Measurements from ENCODE around the gene ARHGEF11.
A peak's percentile ranks its signal among the peaks of the same experiment; 100 is the strongest.

ARHGEF11 gene

DNA sequence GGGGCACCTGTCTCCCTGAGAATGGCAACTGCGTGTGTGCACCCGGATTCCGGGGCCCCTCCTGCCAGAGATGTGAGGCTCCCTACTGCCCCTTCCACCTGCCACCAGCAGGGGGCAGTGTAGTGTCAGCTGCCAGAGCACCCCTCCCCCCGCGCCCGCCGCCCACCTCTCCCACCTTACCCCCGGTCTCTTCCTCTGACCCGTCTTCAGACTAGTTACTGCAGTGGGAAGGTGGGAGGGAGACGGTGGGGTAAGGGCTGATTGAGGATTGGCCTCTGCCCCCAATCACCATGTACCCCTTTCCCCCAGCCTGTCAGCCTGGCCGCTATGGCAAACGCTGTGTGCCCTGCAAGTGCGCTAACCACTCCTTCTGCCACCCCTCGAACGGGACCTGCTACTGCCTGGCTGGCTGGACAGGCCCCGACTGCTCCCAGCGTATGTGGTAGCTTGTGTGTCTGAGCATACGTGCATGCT is 135.2 kb downstream of the ARHGEF11 start:
- no peaks in the 10 kb centered on the region for H3K36me3 ChIP-seq (ENCODE audit: control insufficient read depth, insufficient read depth, low read length)
- H3K9me3 ChIP-seq (ENCODE audit: control insufficient read depth, insufficient read depth, low read depth, low read length) = no peaks in the 10 kb centered on the region
- no peak overlapping the region for H3K9ac ChIP-seq (ENCODE audit: low read length)
- peak overlapping the region; percentile 59 for H3K4me3 ChIP-seq (ENCODE audit: low read depth, low read length)
- H3K27ac ChIP-seq (ENCODE audit: low read depth, low read length) = no peak overlapping the region
- peaks cover 14% of the 10 kb centered on the region; the same call in 1 of the 2 replicates for H3K27me3 ChIP-seq (ENCODE audit: control insufficient read depth, insufficient read depth, low read length)
- peaks cover 19% of the 10 kb centered on the region for H3K4me1 ChIP-seq (ENCODE audit: control insufficient read depth, insufficient read depth, low read length)

DNA sequence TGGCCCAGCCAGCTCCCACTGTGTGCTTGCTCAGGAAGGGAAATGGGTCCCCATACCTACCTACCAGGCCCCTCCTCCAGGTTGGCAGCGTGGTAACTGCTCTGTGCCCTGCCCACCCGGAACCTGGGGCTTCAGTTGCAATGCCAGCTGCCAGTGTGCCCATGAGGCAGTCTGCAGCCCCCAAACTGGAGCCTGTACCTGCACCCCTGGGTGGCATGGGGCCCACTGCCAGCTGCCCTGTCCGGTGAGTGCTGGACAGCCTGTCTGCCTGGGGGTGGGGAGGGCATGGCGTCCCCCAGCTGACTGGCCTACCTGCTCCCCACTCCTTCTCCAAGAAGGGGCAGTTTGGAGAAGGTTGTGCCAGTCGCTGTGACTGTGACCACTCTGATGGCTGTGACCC is 135.9 kb downstream of the ARHGEF11 start:
- H3K36me3 ChIP-seq (ENCODE audit: control insufficient read depth, insufficient read depth, low read length) = no peaks in the 10 kb centered on the region
- H3K27me3 ChIP-seq (ENCODE audit: control insufficient read depth, insufficient read depth, low read length) = peaks cover 14% of the 10 kb centered on the region; the same call in 1 of the 2 replicates
- H3K4me1 ChIP-seq (ENCODE audit: control insufficient read depth, insufficient read depth, low read length) = peaks cover 19% of the 10 kb centered on the region
- H3K27ac ChIP-seq (ENCODE audit: low read depth, low read length) = no peak overlapping the region
- no peak overlapping the region for H3K9ac ChIP-seq (ENCODE audit: low read length)
- H3K9me3 ChIP-seq (ENCODE audit: control insufficient read depth, insufficient read depth, low read depth, low read length) = no peaks in the 10 kb centered on the region
- H3K4me3 ChIP-seq (ENCODE audit: low read depth, low read length) = no peak overlapping the region

DNA sequence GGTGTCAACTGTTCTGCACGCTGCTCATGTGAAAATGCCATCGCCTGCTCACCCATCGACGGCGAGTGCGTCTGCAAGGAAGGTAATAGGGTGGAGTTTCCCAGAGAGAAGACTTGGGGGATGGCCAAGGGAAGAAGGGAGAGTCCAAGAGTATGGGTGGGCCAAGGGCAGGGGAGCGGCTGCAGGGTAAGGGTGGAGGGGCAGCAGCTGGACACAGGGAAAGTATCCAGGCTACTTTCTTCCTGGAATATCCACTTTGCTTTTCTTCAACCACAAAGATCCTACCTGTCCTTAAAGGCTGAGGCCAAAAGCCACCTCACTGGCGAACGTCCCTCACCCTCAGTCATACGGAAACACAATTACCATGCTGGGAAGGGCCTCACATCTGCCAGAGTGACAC is 136.6 kb downstream of the ARHGEF11 start:
- H3K4me3 ChIP-seq (ENCODE audit: low read depth, low read length) = no peak overlapping the region

DNA sequence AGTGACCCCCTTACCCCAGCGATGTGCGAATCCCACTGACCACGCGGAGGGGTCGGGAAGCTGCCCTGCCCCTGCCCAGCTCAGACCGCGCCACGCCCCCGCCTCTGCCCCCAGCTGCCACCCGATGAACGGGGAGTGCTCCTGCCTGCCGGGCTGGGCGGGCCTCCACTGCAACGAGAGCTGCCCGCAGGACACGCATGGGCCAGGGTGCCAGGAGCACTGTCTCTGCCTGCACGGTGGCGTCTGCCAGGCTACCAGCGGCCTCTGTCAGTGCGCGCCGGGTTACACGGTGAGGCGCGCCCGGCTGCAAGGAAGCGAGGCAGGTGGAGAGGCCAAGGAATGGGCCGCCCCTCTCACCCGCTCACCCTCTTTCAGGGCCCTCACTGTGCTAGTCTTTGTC is 137.0 kb downstream of the ARHGEF11 start:
- H3K36me3 ChIP-seq (ENCODE audit: control insufficient read depth, insufficient read depth, low read length) = no peaks in the 10 kb centered on the region
- peaks cover 11% of the 10 kb centered on the region; the same call in 1 of the 2 replicates for H3K27me3 ChIP-seq (ENCODE audit: control insufficient read depth, insufficient read depth, low read length)
- no peak overlapping the region for H3K27ac ChIP-seq (ENCODE audit: low read depth, low read length)
- H3K4me3 ChIP-seq (ENCODE audit: low read depth, low read length) = no peak overlapping the region
- H3K9me3 ChIP-seq (ENCODE audit: control insufficient read depth, insufficient read depth, low read depth, low read length) = no peaks in the 10 kb centered on the region
- no peak overlapping the region for H3K9ac ChIP-seq (ENCODE audit: low read length)
- peaks cover 11% of the 10 kb centered on the region for H3K4me1 ChIP-seq (ENCODE audit: control insufficient read depth, insufficient read depth, low read length)

More for the DNA sequence above, 136.6 kb downstream of the ARHGEF11 start:
- Histone ChIP-seq H3K4me1 (ENCODE audit: control insufficient read depth, insufficient read depth, low read length) (peaks cover 15% of the 10 kb centered on the region), H3K27me3 (ENCODE audit: control insufficient read depth, insufficient read depth, low read length) (peaks cover 13% of the 10 kb centered on the region; the same call in 1 of the 2 replicates), H3K9ac (ENCODE audit: low read length) (no peak overlapping the region), H3K9me3 (ENCODE audit: control insufficient read depth, insufficient read depth, low read depth, low read length) (no peaks in the 10 kb centered on the region), H3K36me3 (ENCODE audit: control insufficient read depth, insufficient read depth, low read length) (no peaks in the 10 kb centered on the region), H3K27ac (ENCODE audit: low read depth, low read length) (no peak overlapping the region)

DNA sequence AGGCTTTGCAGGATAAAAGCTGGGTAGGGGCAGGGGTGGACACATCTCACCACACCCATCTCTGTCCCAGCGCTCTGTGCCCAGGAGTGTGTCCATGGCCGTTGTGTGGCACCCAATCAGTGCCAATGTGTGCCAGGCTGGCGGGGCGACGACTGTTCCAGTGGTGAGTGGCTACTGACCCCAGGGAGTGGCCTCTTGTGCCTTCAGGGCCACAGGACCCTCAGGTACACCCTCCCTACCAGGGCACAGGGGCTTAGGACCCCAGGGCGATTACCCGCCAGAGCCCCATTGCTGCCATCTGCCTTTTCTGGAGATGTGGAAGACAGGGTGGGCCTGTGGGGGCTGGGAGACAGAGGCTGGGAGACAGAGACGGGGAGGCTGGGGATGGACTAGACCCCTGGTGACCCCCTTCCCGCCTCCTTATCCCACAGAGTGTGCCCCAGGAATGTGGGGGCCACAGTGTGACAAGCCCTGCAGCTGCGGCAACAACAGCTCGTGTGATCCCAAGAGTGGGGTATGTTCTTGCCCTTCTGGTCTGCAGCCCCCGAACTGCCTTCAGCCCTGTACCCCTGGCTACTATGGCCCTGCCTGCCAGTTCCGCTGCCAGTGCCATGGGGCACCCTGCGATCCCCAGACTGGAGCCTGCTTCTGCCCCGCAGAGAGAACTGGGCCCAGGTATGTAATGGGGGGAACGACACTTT is 139.2 kb downstream of the ARHGEF11 start:
- H3K36me3 ChIP-seq (ENCODE audit: control insufficient read depth, insufficient read depth, low read length) = no peaks in the 10 kb centered on the region
- no peak overlapping the region for H3K9ac ChIP-seq (ENCODE audit: low read length)
- H3K4me3 ChIP-seq (ENCODE audit: low read depth, low read length) = no peak overlapping the region
- H3K9me3 ChIP-seq (ENCODE audit: control insufficient read depth, insufficient read depth, low read depth, low read length) = no peaks in the 10 kb centered on the region
- H3K4me1 ChIP-seq (ENCODE audit: control insufficient read depth, insufficient read depth, low read length) = peaks cover 4% of the 10 kb centered on the region; the same call in 1 of the 2 replicates
- peaks cover 4% of the 10 kb centered on the region; the same call in 1 of the 2 replicates for H3K27me3 ChIP-seq (ENCODE audit: control insufficient read depth, insufficient read depth, low read length)
- no peak overlapping the region for H3K27ac ChIP-seq (ENCODE audit: low read depth, low read length)

DNA sequence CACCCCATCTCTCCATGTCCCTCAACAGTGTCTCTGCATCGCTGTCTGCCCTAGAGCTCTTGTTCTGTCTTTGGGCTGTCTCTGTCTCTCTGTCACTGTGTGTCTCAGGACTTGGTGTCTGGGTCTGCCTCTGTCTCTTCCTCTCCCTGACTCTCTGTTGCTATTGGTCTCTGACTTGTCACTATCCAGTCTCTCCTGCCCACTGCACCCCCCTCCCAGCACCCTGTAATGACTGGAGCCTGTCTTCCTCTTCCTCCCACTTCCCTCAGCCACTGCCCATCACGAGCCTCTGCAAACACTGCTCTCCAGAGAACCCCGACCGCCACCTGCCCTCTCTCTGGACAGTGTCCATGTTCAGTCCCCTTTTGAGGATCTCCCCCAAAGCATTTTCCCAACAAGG is 139.9 kb downstream of the ARHGEF11 start:
- Histone ChIP-seq H3K9me3 (ENCODE audit: control insufficient read depth, insufficient read depth, low read depth, low read length) (no peaks in the 10 kb centered on the region), H3K9ac (ENCODE audit: low read length) (no peak overlapping the region), H3K27ac (ENCODE audit: low read depth, low read length) (no peak overlapping the region), H3K36me3 (ENCODE audit: control insufficient read depth, insufficient read depth, low read length) (no peaks in the 10 kb centered on the region), H3K27me3 (ENCODE audit: control insufficient read depth, insufficient read depth, low read length) (peaks cover 5% of the 10 kb centered on the region; the same call in 1 of the 2 replicates), H3K4me3 (ENCODE audit: low read depth, low read length) (no peak overlapping the region), H3K4me1 (ENCODE audit: control insufficient read depth, insufficient read depth, low read length) (peaks cover 4% of the 10 kb centered on the region; the same call in 1 of the 2 replicates)

DNA sequence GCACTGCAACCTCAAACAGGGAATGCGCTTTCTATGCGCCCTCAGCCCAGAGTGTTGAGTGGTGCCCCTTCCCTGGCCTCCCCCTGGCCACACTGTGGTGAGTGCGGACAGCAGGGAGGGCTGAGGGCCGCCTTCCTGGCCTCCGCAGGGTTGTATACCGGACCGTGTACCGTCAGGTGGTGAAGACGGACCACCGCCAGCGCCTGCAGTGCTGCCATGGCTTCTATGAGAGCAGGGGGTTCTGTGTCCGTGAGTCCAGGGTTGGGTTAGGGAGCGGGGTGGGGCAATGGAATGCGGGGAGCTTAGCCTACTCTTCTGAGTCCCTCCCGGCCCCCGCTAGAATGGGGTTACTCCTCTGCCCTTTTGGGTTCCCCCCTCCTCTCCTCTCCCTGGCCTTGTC is 140.4 kb downstream of the ARHGEF11 start:
- Histone ChIP-seq H3K36me3 (ENCODE audit: control insufficient read depth, insufficient read depth, low read length) (no peaks in the 10 kb centered on the region), H3K27ac (ENCODE audit: low read depth, low read length) (no peak overlapping the region), H3K9me3 (ENCODE audit: control insufficient read depth, insufficient read depth, low read depth, low read length) (no peaks in the 10 kb centered on the region), H3K9ac (ENCODE audit: low read length) (no peak overlapping the region), H3K4me3 (ENCODE audit: low read depth, low read length) (no peak overlapping the region), H3K27me3 (ENCODE audit: control insufficient read depth, insufficient read depth, low read length) (peaks cover 2% of the 10 kb centered on the region; the same call in 1 of the 2 replicates), H3K4me1 (ENCODE audit: control insufficient read depth, insufficient read depth, low read length) (no peaks in the 10 kb centered on the region)

DNA sequence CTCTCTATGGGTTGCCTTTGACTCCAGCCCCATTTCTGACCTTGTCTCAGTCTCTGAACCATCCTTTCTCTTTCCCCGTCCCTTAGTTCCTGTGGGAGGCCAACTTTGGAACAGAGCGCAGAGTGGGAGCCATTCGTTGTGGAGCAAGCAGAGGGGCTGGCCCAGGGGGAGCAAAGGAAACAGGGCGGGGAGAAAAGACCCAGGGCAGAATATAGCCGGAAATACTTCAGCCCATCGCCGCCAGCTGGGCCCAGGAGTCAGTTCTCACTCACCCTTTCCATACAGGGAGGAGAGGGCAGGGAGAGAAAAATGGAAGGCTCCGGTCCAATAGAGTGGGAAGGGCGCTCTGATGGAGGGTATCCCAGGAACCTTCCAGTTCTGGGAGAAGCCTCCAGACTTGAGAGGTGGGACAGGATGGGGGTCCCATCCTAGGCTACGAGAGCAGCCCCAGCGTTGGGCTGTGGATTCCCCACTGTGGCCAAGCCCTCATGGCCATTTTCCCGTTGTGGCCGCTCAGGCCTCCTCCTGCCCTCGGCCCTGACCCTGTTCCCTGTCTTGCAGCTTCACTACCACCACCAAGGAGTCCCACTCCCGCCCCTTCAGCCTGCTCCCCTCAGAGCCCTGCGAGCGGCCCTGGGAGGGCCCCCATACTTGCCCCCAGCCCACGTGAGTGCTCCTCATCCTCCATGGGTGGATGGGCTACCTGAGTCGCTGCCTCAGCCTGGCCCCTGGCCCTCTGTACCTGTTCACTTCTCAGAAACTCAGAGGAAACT is 141.2 kb downstream of the ARHGEF11 start:
- Histone ChIP-seq H3K36me3 (ENCODE audit: control insufficient read depth, insufficient read depth, low read length) (no peaks in the 10 kb centered on the region), H3K27ac (ENCODE audit: low read depth, low read length) (no peak overlapping the region), H3K27me3 (ENCODE audit: control insufficient read depth, insufficient read depth, low read length) (peaks cover 2% of the 10 kb centered on the region; the same call in 1 of the 2 replicates), H3K9me3 (ENCODE audit: control insufficient read depth, insufficient read depth, low read depth, low read length) (no peaks in the 10 kb centered on the region), H3K4me3 (ENCODE audit: low read depth, low read length) (no peak overlapping the region), H3K4me1 (ENCODE audit: control insufficient read depth, insufficient read depth, low read length) (no peaks in the 10 kb centered on the region), H3K9ac (ENCODE audit: low read length) (no peak overlapping the region)

DNA sequence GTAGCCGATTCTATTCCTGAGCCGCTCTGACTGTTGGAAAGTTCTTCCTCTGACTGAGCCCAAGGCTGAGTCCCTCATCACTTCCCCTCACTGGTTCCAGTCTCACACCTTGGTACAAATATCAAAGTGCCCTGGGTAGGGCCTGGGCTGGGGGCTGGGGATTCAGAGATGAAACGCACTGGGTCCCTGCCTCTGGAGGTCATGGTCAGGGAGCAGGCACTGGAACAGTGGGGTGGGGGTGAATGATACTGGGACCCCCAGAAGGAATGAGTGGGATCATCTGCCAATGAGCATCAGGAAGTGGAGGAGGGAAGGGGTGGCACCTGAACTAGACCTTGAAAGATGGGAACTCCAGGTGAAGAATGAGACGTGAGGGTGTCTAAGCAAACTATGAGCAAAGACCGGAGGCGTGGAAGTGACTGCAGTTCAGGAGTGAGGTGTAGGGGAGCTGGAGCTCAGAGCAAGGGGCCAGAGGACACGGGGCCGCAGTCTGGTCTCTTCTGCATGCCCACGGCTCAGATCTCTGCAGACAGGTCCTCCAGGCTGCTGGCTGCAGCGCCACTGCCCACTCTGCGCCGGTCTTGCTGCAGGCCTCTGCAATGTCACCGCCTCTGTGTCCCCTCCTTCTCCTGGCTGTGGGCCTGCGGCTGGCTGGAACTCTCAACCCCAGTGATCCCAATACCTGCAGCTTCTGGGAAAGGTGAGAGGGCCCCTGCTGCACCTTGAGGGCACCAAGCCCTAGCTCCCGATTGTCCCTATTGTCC is 142.0 kb downstream of the ARHGEF11 start:
- Histone ChIP-seq H3K36me3 (ENCODE audit: control insufficient read depth, insufficient read depth, low read length) (no peaks in the 10 kb centered on the region), H3K9ac (ENCODE audit: low read length) (no peak overlapping the region), H3K27me3 (ENCODE audit: control insufficient read depth, insufficient read depth, low read length) (peaks cover 7% of the 10 kb centered on the region; the same call in 1 of the 2 replicates), H3K9me3 (ENCODE audit: control insufficient read depth, insufficient read depth, low read depth, low read length) (no peaks in the 10 kb centered on the region), H3K4me1 (ENCODE audit: control insufficient read depth, insufficient read depth, low read length) (peaks cover 3% of the 10 kb centered on the region; the same call in 1 of the 2 replicates), H3K27ac (ENCODE audit: low read depth, low read length) (no peak overlapping the region), H3K4me3 (ENCODE audit: low read depth, low read length) (no peak overlapping the region)

DNA sequence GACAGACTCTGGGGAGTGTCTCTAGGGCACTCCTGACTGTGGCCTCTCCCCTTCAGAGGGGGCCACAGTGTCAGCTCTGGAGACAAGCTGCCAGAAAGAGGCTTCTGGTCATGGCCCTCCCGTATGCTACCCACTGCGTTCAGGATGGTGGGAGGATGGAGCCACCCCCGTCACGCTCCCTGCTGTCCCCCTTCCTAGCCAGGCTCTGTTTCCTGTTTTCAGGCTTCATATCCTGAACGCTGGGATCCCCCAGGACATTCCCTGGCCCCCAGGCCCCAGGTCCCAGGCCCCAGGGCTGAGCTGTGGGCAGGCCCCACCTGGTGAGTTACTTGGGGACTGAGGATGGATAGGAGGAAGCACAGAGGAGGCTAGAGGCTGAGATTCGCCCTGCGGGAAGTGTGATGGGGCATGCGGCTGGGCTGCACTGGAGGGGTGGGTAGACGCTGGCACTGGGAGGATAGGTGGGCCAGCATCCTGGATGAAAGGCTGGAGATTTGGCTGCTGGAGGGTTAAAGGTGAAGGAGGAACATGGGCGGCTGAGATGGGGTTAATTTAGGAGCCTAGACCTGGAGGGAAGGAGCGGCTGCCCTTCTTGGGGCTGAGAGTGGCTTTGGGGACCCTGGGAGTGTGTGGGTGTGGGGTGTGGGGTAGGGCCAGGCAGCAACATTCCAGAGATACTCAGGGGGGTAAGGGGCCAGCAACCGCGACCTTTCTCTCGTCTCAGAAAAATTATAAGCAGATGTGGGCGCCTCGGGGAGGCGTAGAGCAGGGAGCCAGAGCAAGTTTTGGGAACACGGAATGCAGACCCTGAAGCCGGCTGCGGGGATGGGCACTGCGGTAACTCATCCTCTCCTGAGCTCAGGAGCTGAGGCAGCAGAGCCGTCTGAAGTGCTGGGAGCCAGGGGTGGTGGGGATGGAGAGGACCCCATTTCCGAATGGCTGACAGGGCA is 143.3 kb downstream of the ARHGEF11 start:
- Histone ChIP-seq H3K9ac (ENCODE audit: low read length) (no peak overlapping the region), H3K36me3 (ENCODE audit: control insufficient read depth, insufficient read depth, low read length) (no peaks in the 10 kb centered on the region), H3K4me3 (ENCODE audit: low read depth, low read length) (no peak overlapping the region), H3K9me3 (ENCODE audit: control insufficient read depth, insufficient read depth, low read depth, low read length) (no peaks in the 10 kb centered on the region), H3K4me1 (ENCODE audit: control insufficient read depth, insufficient read depth, low read length) (peaks cover 16% of the 10 kb centered on the region), H3K27me3 (ENCODE audit: control insufficient read depth, insufficient read depth, low read length) (peaks cover 10% of the 10 kb centered on the region; the same call in 1 of the 2 replicates), H3K27ac (ENCODE audit: low read depth, low read length) (no peak overlapping the region)

All from HUES6 (cell line).